ENCODE results near the gene ERV3-1. TPM values are rescaled to one million over a fixed set of nuclear protein-coding genes. Genes with fewer than 3 reads are reported as not detected.

ERV3-1 gene
- total RNA-seq, 4 donors from 2014 or later: 11.3 to 45.1 (median 33.4) TPM

- DNase-seq (ENCODE audit: low spot score in 2 of 2): no peak
- Histone ChIP-seq H3K9me3 (peaks cover 23% of the 10 kb centered on the region), H3K4me1 (no peaks in the 10 kb centered on the region), H3K27ac (no peak within 1 kb of the TSS), H3K36me3 (peaks cover 9% of the 10 kb centered on the region), H3K4me3 (no peak within 1 kb of the TSS), H3K27me3 (no peaks in the 10 kb centered on the region)
- whole genome bisulfite sequencing: 74% methylated on average over 4 of the region's 4 CpGs
- TF ChIP-seq POLR2AphosphoS5 (IDR thresholded peaks at IDR 0.05) (no peak), EP300 (IDR thresholded peaks at IDR 0.05) (no peak), CTCF (IDR thresholded peaks at IDR 0.05) (no peak), POLR2A (IDR thresholded peaks at IDR 0.05) (no peak)
Observed at GRCh38 chr7:64990936-64991335, 15.6 kb downstream of the ERV3-1 start, which contains the start of gene ZNF117. Gene ZNF117, minus strand, starts transcription at chr7:64991036.

GRCh38 chr7:64990216-64990615 is 16.3 kb downstream of the ERV3-1 start:
- H3K4me1 ChIP-seq: no peaks in the 10 kb centered on the region
- no peak for DNase-seq (ENCODE audit: low spot score in 2 of 2)
- H3K9me3 ChIP-seq: peaks cover 22% of the 10 kb centered on the region
- H3K4me3 ChIP-seq: no peak overlapping the region
- H3K27me3 ChIP-seq: no peaks in the 10 kb centered on the region
- 91% methylated on average over 7 of the region's 7 CpGs for WGBS
- no peak overlapping the region for H3K27ac ChIP-seq
- peaks cover 9% of the 10 kb centered on the region for H3K36me3 ChIP-seq
- TF ChIP-seq POLR2A (IDR thresholded peaks at IDR 0.05) (no peak), CTCF (IDR thresholded peaks at IDR 0.05) (no peak), POLR2AphosphoS5 (IDR thresholded peaks at IDR 0.05) (no peak), EP300 (IDR thresholded peaks at IDR 0.05) (no peak)

GRCh38 chr7:64978497-64979203 is 27.8 kb downstream of the ERV3-1 start:
- DNase-seq (ENCODE audit: low spot score in 2 of 2): no peak
- Histone ChIP-seq H3K4me1 (no peaks in the 10 kb centered on the region), H3K27me3 (no peaks in the 10 kb centered on the region), H3K27ac (no peak overlapping the region), H3K9me3 (peaks cover 73% of the 10 kb centered on the region), H3K4me3 (no peak overlapping the region), H3K36me3 (peaks cover 50% of the 10 kb centered on the region)
- TF ChIP-seq POLR2AphosphoS5 (IDR thresholded peaks at IDR 0.05) (no peak), EP300 (IDR thresholded peaks at IDR 0.05) (no peak), POLR2A (IDR thresholded peaks at IDR 0.05) (no peak), CTCF (IDR thresholded peaks at IDR 0.05) (no peak)
- WGBS: 97% methylated on average over 5 of the region's 5 CpGs

- DNase-seq (ENCODE audit: low spot score in 2 of 2): no peak
- H3K9me3 ChIP-seq: peaks cover 4% of the 10 kb centered on the region
Observed at GRCh38 chr7:64965594-64965993, 40.9 kb downstream of the ERV3-1 start.

More at GRCh38 chr7:64965594-64965993, 40.9 kb downstream of the ERV3-1 start:
- no peak overlapping the region for H3K4me3 ChIP-seq
- no peaks in the 10 kb centered on the region for H3K27me3 ChIP-seq
- no peak overlapping the region for H3K27ac ChIP-seq
- no peaks in the 10 kb centered on the region for H3K36me3 ChIP-seq
- H3K4me1 ChIP-seq: no peaks in the 10 kb centered on the region
- TF ChIP-seq POLR2AphosphoS5 (IDR thresholded peaks at IDR 0.05) (no peak), POLR2A (IDR thresholded peaks at IDR 0.05) (no peak), EP300 (IDR thresholded peaks at IDR 0.05) (no peak), CTCF (IDR thresholded peaks at IDR 0.05) (no peak)
